HEK293T (cell line): Measurements from ENCODE around the gene CHAF1A.

Experiments used
- ARNT ChIP-seq: fragments of 450-650 bp; IDR thresholded peaks from 2 replicates; pipeline ENCODE4 v1.6.1; 2017; ENCODE audit warnings: mild to moderate bottlenecking
- ELF4 ChIP-seq: fragments of 450-650 bp; IDR thresholded peaks from 2 replicates; pipeline ENCODE4 v1.6.1; 2017; ENCODE audit warnings: antibody characterized with exemption
- FOXM1 ChIP-seq: fragments of 450-650 bp; IDR thresholded peaks from 2 replicates; pipeline ENCODE4 v1.6.1; 2017; ENCODE audit warnings: mild to moderate bottlenecking, borderline replicate concordance
- SP1 ChIP-seq: fragments of 450-650 bp; IDR thresholded peaks from 2 replicates; pipeline ENCODE4 v1.6.1; 2017
- SUZ12 ChIP-seq: fragments of 450-650 bp; IDR thresholded peaks from 2 replicates; pipeline ENCODE4 v1.6.1; 2016; ENCODE audit warnings: mild to moderate bottlenecking

- TF ChIP-seq SUZ12 (no peak), ELF4 (no peak), ARNT (no peak), SP1 (no peak), FOXM1 (no peak)
These were observed 30.9 kb upstream of the CHAF1A start for GRCh38 chr19:4371247-4372164.
